GM19238 (cell line): ENCODE results near the gene NEK10.

Source experiments
- DNase-seq: peaks from one replicate; pipeline ENCODE4 v3.0.0; 2011; ENCODE audit warnings: low spot score; ENCODE audit not compliant: insufficient read length

Gene NEK10

DNA sequence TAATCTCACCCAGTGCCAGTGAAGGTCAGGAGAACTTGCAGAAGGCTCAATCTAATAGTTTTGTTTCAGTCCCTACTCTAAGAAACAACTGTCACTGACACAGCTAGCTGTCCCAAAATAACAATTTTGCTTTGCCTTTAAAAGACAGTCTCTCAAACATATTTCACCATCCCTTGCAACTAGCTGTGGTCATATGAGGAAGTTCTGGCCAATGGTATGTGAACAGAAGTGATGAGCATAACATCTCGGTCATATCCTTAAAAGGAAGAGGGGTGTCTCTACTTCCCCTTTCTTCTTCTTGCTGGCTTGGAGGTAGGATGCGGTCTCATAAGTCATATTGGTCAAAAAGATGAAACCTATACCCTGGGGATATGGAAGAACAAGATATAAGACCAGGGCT is 198.1 kb downstream of the NEK10 start:
- DNase-seq, result no peak

DNA sequence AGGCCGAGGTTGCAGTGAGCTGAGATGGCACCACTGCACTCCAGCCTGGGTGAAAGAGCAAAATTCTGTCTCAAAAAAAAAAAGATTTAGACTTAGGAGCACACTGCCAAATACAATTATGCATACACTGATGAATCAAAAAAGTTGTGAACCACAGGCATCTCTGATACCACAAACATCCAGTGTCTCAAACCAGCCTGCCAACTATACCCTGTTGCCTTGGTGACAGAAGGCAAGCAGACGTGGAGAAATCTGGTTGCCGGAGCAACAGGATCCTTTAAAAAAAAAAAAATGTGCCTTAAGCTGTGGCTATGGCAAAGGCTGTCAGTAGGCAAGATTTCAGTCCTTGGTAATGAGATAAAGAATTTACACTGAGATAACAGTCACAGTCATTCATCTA is 202.3 kb downstream of the NEK10 start:
- DNase-seq, result no peak

DNA sequence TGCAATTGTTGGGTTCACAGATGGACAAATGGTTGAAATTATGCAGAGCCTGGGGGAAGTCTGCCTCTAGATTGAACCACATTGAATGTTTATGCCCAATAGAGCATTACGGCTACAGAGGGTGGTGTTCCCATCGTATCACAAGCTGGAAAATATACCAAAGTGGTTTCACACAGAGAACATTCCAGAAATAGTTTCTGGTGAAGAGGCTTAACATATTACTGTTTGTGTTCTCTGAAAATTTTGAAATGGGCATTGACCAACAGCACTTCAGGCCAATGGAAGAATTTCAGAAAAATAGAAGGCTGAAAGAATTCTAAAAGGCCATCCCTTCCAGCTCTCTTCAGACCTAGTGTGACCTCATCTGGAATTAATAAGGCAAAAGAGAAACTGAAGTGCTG is 203.9 kb downstream of the NEK10 start:
- no peak for DNase-seq

DNA sequence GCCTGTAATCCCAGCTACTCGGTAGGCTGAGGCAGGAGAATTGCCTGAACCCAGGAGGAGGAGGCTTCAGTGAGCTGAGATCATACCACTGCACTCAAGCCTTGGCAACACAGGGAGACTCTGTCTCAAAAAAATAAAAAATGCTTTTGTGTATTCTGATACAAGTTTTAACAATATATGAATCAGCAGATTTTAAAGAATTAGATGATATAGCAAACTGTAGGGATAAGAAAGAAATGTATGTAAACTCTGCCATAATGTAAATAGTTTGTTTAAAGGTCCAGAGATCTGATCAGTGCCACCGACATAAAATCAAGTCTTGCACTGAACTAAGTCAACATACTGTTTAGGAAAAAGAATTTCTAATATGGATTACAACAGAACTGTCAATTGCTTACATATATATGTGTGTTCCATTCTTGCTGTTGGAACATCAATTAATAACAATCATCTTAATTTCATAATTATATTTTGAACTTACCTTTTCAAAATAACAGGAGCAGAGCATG is 208.3 kb downstream of the NEK10 start:
- DNase-seq, result no peak

DNA sequence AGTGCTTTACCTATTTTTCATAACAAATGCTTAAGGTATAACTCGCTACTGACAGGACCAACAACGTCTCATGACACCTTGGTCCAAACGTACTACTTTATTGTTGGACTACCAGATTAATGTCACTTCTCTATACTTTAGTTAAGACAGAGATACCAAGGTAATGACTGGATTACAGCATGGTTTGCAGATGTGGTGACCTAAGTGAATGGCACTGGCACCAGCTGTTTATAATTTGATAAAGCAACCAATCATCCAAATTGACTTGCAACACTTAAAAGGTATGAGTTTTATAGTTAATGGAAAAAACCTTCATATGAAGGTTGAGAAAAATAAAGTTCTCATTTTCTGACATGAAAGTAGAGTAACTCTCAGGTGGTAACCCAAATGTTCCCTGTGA is 209.0 kb downstream of the NEK10 start:
- no peak for DNase-seq

DNA sequence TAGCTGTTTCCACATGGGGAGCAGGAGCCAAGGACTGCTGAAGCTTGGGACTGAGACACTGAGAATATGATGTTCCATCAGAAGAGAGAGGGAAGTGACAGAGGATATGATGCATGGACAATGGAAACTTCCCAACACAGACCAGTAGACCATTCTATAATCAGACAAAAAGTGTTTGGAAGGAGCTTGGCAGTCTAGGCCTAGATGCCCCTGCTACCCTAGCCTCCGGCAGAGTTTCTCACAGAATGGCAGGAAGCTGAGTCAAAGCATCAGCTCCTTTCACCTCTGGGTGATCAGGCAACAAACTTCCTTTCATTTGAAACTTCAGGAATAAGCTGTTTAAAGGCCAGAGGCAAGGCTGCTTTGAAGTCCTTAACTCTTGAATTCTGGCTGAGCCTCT is 222.0 kb downstream of the NEK10 start:
- no peak for DNase-seq

DNA sequence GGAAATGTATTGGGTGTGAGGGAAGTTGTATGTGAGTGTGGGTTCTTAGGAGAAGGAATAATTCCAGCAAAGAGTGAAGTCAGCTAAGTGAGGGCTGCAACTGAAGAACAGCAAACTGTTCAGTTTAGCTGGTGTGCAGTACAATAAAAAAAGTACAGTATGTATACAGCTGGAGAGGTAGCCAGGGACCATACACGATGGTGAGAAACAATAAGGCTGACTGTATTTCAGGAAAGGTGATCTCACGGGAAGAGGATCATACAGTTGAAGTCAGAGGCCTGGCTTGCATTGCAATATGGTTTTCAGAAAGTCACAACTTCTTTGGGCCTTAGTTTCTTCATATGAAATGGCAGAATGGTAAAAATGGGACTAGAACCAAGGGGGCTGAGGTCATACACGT is 222.4 kb downstream of the NEK10 start:
- DNase-seq, result no peak

DNA sequence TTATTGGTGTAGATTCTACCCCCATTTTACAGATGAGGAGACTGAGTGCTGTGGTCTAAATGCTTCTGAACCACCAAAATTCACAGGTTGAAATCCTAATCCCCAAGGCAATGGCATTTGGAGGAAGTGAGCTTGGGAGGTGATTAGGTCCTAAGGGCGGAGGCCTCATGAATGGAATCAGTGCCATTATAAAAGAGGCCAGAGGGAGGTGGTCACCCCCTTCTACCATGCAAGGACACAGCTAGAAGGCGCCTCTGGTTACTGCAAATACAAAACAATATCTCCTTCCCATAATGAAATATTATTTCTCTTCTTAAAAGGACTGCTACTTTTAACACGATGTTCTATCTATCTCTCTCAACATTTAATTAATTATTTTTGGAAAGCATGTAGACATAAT is 223.5 kb downstream of the NEK10 start:
- no peak for DNase-seq

DNA sequence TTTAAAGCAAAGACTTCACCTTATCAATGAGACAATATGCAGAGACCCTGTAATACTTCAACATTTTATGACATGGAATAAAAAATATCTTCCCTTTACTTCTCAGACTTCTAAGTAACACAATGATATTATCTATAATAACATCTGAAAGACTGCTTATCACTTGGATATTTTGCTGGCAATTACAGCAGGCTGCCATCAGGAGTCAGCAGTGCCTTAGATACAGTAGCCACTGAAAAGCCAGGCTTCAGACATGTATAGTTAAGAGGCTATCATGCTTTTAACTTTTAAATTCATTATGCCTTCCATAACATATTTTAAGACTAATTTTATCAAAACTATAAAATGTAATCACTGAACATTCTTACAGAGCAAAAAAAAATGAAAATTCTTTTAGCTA is 227.5 kb downstream of the NEK10 start:
- DNase-seq, result no peak

DNA sequence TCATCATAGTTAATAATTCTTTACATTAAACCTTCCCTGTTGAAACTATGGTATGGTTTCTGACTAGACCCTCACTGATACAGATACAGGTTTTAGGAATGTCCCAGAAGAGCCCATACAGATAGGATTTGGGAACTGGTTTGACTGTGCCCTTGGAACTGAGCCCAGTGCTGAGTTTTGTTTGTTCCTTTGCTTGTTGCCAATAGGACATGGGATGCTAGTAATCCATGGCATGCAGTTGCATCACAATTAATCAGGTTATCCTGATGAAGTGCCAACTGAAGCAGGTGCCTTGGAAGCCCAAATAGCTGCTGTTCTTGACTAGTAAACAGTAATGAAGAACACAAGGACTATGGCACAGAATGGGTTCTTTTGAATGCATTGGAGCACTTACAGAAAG is 230.6 kb downstream of the NEK10 start:
- DNase-seq, result no peak

DNA sequence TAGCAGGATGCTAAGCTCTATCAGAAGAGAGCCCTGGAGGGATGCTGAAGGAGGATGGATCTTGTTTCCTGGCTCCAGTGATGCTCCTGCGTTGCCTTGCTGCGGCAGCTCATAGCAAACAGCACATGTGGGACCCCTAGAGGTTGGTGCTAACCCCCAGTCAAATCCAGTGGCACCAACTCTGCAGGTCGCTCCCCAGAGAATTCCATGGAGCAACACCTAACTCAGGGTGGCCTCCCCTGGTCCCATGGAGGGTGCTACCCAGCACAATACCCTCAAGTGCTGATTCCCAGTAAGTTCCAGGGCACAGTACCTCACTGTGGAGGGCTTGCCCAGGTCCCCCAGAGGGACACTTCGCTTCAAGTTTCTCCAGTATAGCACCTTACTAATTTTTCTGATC is 231.2 kb downstream of the NEK10 start:
- DNase-seq, result no peak

DNA sequence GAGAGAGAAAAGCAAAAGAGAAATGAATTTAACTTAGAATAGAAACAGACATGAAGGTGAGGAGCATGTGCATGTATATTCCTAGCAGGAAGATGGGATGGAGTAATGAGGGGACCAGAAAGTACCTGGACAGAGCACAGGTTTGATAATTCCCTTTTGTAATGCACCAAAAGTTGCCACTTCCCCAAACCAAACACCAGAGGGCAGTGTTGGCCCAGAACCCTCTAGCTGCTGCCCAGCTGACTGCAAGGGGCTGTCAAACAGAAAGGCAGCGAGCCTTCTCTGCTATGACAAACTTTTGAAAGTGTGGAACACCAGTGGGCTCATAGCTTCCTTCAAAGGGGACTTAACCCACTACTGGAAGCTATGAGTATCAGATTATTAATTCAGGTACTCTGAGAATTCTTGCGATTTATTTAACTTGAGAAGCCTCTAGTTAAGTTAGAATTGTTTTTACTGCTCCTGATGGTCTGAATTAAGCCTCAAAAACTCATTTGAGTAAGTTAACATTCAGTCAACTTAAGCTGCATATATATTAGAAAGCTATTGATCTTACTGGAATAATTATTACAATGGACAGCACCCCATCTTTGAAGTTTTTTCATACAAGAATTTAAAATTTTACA is 234.9 kb downstream of the NEK10 start:
- peak; percentile 20 for DNase-seq

DNA sequence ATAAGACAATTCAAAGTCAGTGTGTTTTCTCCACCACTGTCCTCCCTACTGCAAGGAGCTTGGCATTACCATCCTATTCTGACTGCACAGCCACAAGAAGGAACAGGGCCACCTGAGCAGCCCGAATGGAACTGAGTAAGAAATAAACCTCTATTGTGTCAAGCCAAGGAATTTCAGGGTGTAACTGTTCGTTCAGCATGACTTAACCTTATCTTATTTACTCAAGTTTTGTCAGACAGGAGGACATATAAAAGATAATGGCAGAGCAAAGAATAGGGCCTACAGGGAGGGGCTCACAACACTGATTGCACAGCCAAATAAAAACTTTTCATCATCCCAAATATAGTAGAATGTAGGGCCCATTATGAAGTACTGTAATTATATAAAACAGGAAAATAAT is 236.1 kb downstream of the NEK10 start:
- DNase-seq, result no peak

DNA sequence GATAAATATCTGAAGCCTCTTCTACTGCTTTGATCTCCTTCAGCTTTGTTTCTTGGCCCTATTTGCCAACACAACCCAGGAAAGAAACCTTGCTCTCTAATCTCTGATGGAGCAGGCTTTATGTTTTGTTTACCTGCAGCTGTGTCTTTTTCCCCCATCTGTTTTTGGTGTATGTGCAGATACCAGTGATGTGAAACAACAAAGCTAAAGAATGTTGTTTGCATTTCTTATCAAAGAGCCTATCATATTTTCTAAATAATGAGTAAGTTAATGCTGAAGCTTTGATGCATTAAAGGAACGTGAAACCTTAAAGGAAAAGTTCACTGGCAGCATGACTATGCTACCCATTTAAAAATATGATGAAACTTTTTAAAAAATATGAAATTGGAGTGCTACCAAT is 238.4 kb downstream of the NEK10 start:
- no peak for DNase-seq

DNA sequence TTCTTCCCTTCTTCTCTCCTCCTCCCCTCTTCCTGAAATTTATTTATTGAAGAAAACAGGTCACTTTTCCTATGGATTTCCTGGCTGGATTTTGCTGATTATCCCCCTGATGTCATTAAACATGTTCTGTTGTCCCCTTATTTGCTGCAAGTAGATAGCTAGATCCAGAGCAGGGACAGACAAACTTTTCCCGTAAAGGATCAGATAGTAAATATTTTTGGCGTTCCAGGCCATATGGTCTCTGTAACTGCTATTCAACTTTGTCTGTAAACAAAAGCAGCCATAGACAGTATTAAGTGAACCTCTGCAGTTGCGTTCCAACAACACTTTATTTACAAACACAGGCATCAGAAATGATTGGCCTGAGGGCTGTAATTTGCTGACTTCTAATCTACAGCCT is 241.3 kb downstream of the NEK10 start:
- no peak for DNase-seq

DNA sequence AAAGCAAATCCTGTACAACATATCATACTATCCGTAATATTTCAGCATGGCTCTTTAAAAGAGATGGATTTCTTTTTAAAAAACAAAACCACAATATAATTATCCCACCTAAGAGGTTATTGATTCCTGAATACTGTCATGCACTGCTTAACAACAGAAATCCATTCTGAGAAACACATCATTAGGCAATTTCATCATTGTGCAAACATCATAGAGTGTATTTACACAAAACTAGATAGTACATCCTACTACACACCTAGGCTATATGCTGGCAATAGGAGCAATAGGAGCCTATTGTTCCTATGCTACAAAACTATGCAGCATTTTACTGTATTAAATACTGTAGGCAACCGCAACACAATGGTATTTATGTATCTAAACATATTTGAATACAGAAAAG is 242.0 kb downstream of the NEK10 start:
- no peak for DNase-seq

DNA sequence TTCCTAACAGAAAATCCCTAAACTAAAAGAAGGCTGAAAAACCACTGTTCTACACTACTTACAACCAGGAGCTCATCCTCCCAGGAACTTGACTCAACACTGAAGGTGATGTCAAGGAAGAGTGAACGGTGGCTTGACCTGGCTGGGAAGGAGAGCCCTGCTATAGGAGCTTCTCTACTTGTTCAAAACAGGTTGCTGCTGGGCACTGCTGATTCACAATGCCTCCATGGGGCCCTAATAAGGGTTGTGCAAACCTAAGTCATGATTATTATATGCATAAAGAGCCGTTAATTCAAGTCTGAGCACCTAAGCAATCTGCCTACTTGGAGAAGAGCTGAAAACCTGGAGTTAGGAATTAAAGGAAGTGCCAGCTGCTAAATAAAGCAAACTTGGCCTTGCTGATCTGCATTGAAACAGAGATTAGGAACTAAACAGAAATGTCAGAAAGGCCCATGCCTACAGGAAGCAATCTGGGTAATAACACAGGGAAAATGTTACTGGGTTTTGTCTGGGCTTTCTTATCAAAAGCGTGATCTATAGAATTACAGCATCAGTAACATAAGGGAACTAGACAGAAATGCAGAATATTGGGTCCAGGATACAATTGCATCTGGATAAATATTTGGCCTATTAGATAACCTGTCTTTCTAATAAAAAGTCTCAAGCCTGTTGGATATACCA is 243.2 kb downstream of the NEK10 start:
- DNase-seq, result no peak

DNA sequence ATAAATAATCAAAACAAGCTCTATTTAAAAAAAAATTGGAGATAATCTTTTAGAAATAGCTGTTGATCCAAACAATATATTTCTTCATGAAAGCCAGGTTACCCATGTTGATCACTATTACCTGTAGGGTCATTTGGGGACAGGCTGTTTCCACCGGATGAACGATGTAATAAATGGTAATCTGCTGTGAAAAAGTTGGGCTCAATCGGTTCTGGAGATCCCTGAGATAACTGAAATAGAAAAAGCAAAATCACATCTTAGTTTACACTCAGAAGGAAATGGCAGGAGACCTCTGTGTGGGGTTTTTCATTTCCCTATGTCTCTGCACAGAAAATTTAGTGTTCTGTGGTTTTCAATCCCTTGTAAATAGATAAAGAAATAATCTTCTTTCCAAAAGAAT is 249.5 kb downstream of the NEK10 start:
- no peak for DNase-seq

DNA sequence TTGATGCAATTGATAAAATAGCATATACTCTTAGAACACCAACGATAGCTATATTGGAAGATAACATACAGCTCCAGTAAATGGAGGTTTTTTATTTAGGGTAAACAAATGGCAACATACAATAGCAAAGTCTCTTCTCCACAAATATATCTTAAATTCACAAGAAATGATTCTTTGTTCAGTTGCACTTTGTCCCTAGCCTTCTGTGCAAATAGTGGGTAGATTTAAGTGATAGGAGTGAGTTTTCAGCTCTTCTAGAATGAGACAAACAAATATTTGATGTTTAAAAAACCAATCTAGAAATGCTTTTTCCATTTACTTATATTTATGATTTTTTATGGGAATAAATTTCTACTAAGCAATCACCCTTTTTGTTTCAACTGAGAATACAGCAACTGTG is 253.8 kb downstream of the NEK10 start:
- DNase-seq, result no peak

DNA sequence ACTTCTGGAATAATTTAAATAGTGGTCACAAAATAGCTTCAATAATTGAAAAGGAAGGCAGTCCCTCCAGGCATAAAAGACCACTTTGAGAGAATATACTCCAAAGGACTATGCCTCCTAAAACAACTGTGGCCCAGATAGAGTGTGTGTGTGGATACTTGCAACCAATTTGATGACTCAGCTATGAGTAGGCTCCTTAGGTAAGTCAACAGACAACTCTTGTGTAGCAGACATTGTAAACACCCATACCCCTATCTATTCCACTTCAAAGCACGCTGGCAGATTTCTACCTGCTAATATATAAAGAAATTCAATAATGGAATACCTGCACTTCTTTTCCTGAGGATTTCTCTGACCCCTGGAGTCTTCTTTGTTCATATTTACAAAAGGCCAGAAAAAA is 254.5 kb downstream of the NEK10 start:
- DNase-seq, result no peak

DNA sequence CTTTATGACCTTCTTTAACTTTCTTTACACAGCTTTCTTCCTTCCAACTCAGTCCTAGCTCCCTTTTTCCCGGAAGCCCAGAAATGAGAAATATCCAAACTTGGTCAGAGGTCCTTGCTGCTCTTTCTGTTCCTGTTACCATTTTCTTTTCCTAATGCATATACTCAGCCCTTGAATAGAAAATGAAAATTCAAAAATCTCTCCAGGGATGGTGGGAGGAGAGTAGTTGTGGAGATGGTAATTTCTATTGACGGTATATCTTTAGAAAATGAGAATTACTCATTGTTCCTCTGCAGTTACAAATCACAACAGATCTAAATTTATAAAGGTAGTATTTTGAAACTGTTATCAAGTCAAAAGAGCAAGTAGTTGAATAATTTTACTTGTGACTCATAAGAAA is 255.1 kb downstream of the NEK10 start:
- no peak for DNase-seq

DNA sequence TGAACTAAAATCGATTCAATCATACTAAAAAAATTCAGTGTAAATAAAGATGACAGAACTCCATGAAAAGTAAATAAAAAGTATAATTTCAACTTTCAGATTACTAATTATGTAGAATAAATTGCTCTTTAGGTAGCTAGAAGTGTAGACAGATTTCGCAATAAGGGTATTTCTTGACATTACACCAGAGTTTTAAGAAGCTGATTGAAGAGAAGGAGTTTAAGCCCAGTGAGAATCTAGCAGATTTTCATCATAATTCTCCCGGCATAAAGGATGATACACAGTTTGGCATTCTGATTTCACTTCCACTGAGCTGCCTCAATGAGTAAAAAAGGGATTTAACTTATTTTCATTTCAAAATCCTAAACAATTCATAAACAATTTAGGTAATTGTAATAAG is 259.2 kb downstream of the NEK10 start:
- DNase-seq, result no peak

DNA sequence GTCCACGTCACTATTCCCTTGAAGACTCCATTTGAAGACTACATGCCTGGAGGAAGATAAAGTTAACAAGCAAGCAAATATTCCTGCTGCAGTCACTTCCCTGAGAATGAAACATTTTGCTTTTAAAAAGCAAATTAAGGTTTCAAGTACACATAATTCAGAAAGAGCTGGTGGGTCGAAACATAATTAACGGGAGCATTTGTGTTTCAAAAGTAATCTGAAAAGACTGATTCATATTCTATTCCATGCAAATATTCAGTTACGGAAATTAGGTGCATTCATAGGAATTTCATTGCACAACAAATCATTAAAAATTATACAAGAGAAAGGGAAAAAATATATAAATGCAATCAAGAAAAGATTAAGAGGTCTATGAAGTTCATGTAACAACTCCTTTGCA is 260.9 kb downstream of the NEK10 start:
- no peak for DNase-seq
